Gastroesophageal sphincter (tissue), 4 donors: ENCODE data around the gene DCPS. TPM values are rescaled to one million over a fixed set of nuclear protein-coding genes. Genes with fewer than 3 reads are reported as not detected.

Experiments used
- ATAC-seq: fragments of 150-250 bp; one replicate; pipeline ENCODE4 v1.9.1; 2016; ENCODE audit warnings: mild to moderate bottlenecking, moderate library complexity
- H3K27ac ChIP-seq, 4 donors: fragments of 200-600 bp; sonication (generic) in 3 of 4; 1 replicate in 3 of 4; 2 replicates in 1 of 4; pipeline ENCODE4 v1.5.1; 2016 to 2019
- H3K27me3 ChIP-seq: fragments of 200-600 bp; sonication (generic); one replicate; pipeline ENCODE4 v1.5.1; 2019
- H3K36me3 ChIP-seq, 2 donors: fragments of 200-600 bp; sonication (generic); one replicate each; pipeline ENCODE4 v1.5.1; 2019; ENCODE audit warnings: control low read depth in 1 of 2
- H3K4me1 ChIP-seq, 3 donors: fragments of 200-600 bp; sonication (generic); 1 replicate in 2 of 3; 2 replicates in 1 of 3; pipeline ENCODE4 v1.5.1; 2016 to 2019; ENCODE audit warnings: control low read depth in 2 of 3
- H3K4me3 ChIP-seq, 2 donors: fragments of 200-600 bp; sonication (generic); one replicate each; pipeline ENCODE4 v1.5.1; 2019; ENCODE audit warnings: mild to moderate bottlenecking in 1 of 2, moderate library complexity in 1 of 2
- H3K9me3 ChIP-seq, 3 donors: fragments of 200-600 bp; sonication (generic); one replicate each; pipeline ENCODE4 v1.5.1; 2017 to 2019; ENCODE audit warnings: control low read depth in 2 of 3
- CTCF ChIP-seq, 4 experiments: fragments of 200-600 bp in 2 of 4; fragments of 450-650 bp in 2 of 4; sonication (generic) in 1 of 4; IDR thresholded peaks; one replicate each; pipeline ENCODE4 v1.5.1; 2017 to 2019; ENCODE audit warnings: antibody characterized with exemption in 4 of 4, mild to moderate bottlenecking in 2 of 4, moderate library complexity in 2 of 4
- EP300 ChIP-seq: sonication (generic); formaldehyde crosslinking; IDR thresholded peaks from one replicate; pipeline ENCODE4 v1.6.1; 2017; ENCODE audit warnings: antibody characterized with exemption, mild to moderate bottlenecking
- POLR2A ChIP-seq, 2 donors: fragments of 450-650 bp; IDR thresholded peaks; one replicate each; pipeline ENCODE4 v1.6.1; 2017; ENCODE audit warnings: antibody characterized with exemption in 2 of 2, mild to moderate bottlenecking in 2 of 2, moderate library complexity in 1 of 2
- POLR2AphosphoS5 ChIP-seq: sonication (generic); formaldehyde crosslinking; IDR thresholded peaks from one replicate; pipeline ENCODE4 v1.6.1; 2017; ENCODE audit warnings: antibody characterized with exemption
- WGBS, 2 donors: methylation state at CpG; one replicate each; pipeline ENCODE4 v1.1.5; 2018; ENCODE audit warnings: low coverage in 1 of 2; 5-methylcytosine and 5-hydroxymethylcytosine counted together
- total RNA-seq, 4 donors: library from RNA; depleted of rRNA; stranded (reverse); fragments of >200 nt; gene quantifications; one replicate each; pipeline ENCODE4 v1.1.0, GENCODE V29; 2016

Gene DCPS
- total RNA-seq, 4 donors from 2014 or later, result 11.8 to 20.6 (median 15.9) TPM

- no peaks in the 10 kb centered on the region for H3K9me3 ChIP-seq
- peaks cover 0 to 40% of the 10 kb centered on the region in 2 donors for H3K36me3 ChIP-seq
- ATAC-seq, result no peak
- H3K4me3 ChIP-seq, result no peak overlapping the region
- H3K27me3 ChIP-seq, result no peaks in the 10 kb centered on the region
- H3K4me1 ChIP-seq, result peaks cover 0 to 29% (median 9%) of the 10 kb centered on the region in 3 donors
- 90% methylated on average over 5 of the region's 8 CpGs; no CpG with 5 or more reads in 1 of the 2 donors for WGBS, 2 donors
- TF ChIP-seq POLR2AphosphoS5, result no peak
- no peak overlapping the region for H3K27ac ChIP-seq
These were observed 24.7 kb upstream of the DCPS start for GRCh38 chr11:126279191-126279590.

DNA sequence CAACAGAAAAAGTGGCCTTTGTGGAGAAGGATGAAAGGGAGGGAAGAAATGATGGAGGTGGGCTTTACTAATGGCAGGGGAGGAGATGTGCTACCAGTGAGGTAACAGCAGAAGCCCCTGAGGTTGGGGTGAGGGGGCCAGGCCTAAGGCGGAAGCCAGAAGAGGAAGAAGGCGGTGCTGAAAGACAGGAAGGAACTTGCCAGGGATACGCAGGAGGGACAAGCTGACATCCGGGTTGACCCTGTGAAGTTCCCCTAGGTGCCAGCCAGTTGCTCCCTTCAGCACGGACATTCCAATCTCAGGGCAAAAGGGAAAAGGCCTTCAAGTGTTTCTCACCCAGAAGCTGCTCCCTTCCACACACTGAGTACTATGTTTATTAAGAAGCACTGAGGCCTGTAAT is 23.3 kb upstream of the DCPS start:
- H3K9me3 ChIP-seq, result no peaks in the 10 kb centered on the region
- TF ChIP-seq CTCF (IDR thresholded peaks at IDR 0.05) (no peak), POLR2A (IDR thresholded peaks at IDR 0.05) (no peak), POLR2AphosphoS5 (no peak), EP300 (no peak)
- WGBS, 2 donors, result 77 to 80% methylated on average over 5 of the region's 5 CpGs
- H3K27ac ChIP-seq, result peak overlapping the region in 1 of 4 donors; percentile 6
- no peaks in the 10 kb centered on the region for H3K27me3 ChIP-seq
- H3K4me1 ChIP-seq, result peaks cover 0 to 40% (median 9%) of the 10 kb centered on the region in 3 donors
- no peak overlapping the region for H3K4me3 ChIP-seq
- ATAC-seq, result no peak
- H3K36me3 ChIP-seq, result peaks cover 0 to 26% of the 10 kb centered on the region in 2 donors

GRCh38 chr11:126281245-126281644 is 22.6 kb upstream of the DCPS start:
- Histone ChIP-seq H3K9me3 (no peaks in the 10 kb centered on the region), H3K4me3 (no peak overlapping the region), H3K27ac (peak overlapping the region in 2 of 4 donors; percentile 6 to 97), H3K4me1 (peaks cover 0 to 40% (median 9%) of the 10 kb centered on the region in 3 donors), H3K27me3 (no peaks in the 10 kb centered on the region), H3K36me3 (peaks cover 0 to 20% of the 10 kb centered on the region in 2 donors)
- no peak for TF ChIP-seq POLR2AphosphoS5
- TF ChIP-seq POLR2A (IDR thresholded peaks at IDR 0.05), result no peak
- no peak for TF ChIP-seq EP300
- TF ChIP-seq CTCF (IDR thresholded peaks at IDR 0.05), result no peak
- ATAC-seq, result no peak
- WGBS, 2 donors, result 73 to 79% methylated on average over 5 to 6 of the region's 6 CpGs

DNA sequence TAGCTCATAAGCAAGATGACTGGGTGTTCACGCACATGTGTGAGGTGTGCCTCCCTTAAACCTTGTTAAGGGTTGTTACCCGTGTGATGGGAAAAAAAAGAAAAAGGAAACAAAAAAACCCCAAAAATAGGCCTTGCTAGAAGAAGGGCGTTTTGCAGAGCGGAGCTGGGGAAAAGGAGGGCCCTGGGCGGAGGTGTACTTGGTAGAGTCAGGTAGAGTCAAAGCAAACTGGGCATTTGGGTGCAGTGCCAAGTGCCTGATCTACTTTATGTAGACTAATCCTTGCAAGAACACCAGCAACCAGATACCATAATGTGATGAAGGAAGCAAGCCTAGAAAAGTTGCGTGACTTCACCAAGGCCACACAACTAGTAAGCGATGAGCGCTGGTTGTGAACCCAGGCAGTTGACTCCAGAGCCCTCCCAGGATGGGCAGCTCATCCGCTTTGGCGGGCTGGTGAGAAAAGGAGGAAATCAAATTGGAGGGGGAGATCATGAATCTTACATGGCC is 22.1 kb upstream of the DCPS start:
- WGBS, 2 donors, result 88 to 91% methylated on average over 5 to 9 of the region's 10 CpGs
- Histone ChIP-seq H3K27ac (peak overlapping the region in 3 of 4 donors; percentile 96 to 99 (median 97)), H3K4me3 (peak overlapping the region in 1 of 2 donors; percentile 89), H3K4me1 (peaks cover 0 to 40% (median 9%) of the 10 kb centered on the region in 3 donors), H3K9me3 (no peaks in the 10 kb centered on the region), H3K36me3 (peaks cover 0 to 16% of the 10 kb centered on the region in 2 donors), H3K27me3 (no peaks in the 10 kb centered on the region)
- ATAC-seq, result no peak
- TF ChIP-seq EP300 (no peak), CTCF (IDR thresholded peaks at IDR 0.05) (no peak), POLR2A (IDR thresholded peaks at IDR 0.05) (no peak), POLR2AphosphoS5 (no peak)

GRCh38 chr11:126282361-126282735 is 21.5 kb upstream of the DCPS start:
- peaks cover 0 to 14% of the 10 kb centered on the region in 2 donors for H3K36me3 ChIP-seq
- peak overlapping the region; percentile 54 to 89 for H3K4me3 ChIP-seq
- H3K9me3 ChIP-seq, result no peaks in the 10 kb centered on the region
- 0% methylated on average over 2 to 14 of the region's 15 CpGs for WGBS, 2 donors
- peak in 1 of 4 experiments; percentile 3 for TF ChIP-seq CTCF (IDR thresholded peaks at IDR 0.05)
- no peak for TF ChIP-seq POLR2A (IDR thresholded peaks at IDR 0.05)
- TF ChIP-seq POLR2AphosphoS5, result peak; percentile 11
- TF ChIP-seq EP300, result no peak
- ATAC-seq, result peak; percentile 77
- H3K27ac ChIP-seq, result peak overlapping the region; percentile 85 to 99 (median 96)
- no peaks in the 10 kb centered on the region for H3K27me3 ChIP-seq
- H3K4me1 ChIP-seq, result peaks cover 0 to 40% (median 9%) of the 10 kb centered on the region in 3 donors
